Esophagus (tissue), 2 donors: ENCODE results near the gene COL4A2. TPM values are rescaled to one million over a fixed set of nuclear protein-coding genes. Genes with fewer than 3 reads are reported as not detected.

Source experiments
- H3K27ac ChIP-seq, 2 donors: one replicate each; pipeline ENCODE4 v1.5.1; 2013; ENCODE audit warnings: low read depth in 2 of 2, mild to moderate bottlenecking in 2 of 2, inconsistent platforms in 1 of 2, low read length in 1 of 2, moderate library complexity in 1 of 2
- H3K27me3 ChIP-seq, 2 donors: one replicate each; pipeline ENCODE4 v1.6.1; 2013; ENCODE audit warnings: low read length in 2 of 2, control low read depth in 1 of 2, mild to moderate bottlenecking in 1 of 2; ENCODE audit not compliant: insufficient read depth in 2 of 2, control insufficient read depth in 1 of 2
- H3K36me3 ChIP-seq, 2 donors: one replicate each; pipeline ENCODE4 v1.6.1; 2013; ENCODE audit warnings: low read length in 1 of 2; ENCODE audit not compliant: control insufficient read depth in 2 of 2, insufficient read depth in 2 of 2
- H3K4me1 ChIP-seq, 2 donors: one replicate each; pipeline ENCODE4 v1.6.1; 2013; ENCODE audit warnings: low read length in 1 of 2; ENCODE audit not compliant: control insufficient read depth in 2 of 2, insufficient read depth in 2 of 2
- H3K4me3 ChIP-seq, 2 donors: one replicate each; pipeline ENCODE4 v1.5.1; 2013; ENCODE audit warnings: low read length in 2 of 2, mild to moderate bottlenecking in 2 of 2, low read depth in 1 of 2, moderate library complexity in 1 of 2
- H3K9me3 ChIP-seq, 2 donors: one replicate each; pipeline ENCODE4 v1.6.1; 2013; ENCODE audit warnings: mild to moderate bottlenecking in 2 of 2, low read depth in 1 of 2, low read length in 1 of 2, moderate library complexity in 1 of 2; ENCODE audit not compliant: control insufficient read depth in 2 of 2, insufficient read depth in 1 of 2
- WGBS, 2 donors: extraction: QIAGEN DNeasy Blood & Tissue Kit; methylation state at CpG; one replicate each; pipeline ENCODE4 v1.1.7; 2013; 5-methylcytosine and 5-hydroxymethylcytosine counted together
- polyA plus RNA-seq, 2 donors: library from polyadenylated mRNA; stranded (reverse); fragments of 200-250 nt; gene quantifications; one replicate each; pipeline ENCODE4 v1.2.3, GENCODE V29; 2013
- donor health status: healthy with polysubstance abuse.
- donor health status: Bipolar disorder and iron deficiency.

COL4A2 gene
- polyA plus RNA-seq, 2 donors = 25.3 to 39.2 TPM

DNA sequence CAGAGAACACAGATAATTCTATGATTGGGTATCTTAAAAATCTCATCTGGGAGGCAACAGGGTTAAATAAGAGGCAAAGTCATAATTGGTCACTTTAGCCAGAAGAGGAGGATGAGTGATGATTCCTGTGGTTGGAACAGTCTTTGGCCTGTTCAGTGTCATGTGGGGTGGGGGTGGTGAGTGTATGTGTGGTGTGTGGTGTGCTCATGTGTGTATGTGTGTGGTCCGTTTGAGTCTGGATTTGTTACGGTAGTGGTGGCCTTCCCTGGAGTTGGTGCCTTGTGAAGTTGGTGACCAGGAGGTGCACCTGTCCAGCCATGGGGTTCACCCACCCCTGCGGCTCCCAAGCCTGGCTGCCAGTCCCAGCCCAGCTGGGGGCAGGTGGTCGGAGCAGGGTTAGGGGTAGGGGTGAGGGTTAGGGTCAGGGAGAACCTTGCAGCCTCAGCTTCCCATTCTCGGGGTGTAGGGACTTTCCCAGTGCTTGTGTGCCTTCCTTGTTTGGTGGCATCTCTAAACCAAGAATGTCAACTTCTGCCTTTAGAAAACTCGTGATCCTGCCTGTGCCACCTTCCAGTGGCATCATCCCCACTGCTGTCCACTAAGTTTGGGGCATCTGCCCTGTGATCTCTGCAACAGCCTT, 156.9 kb downstream of the COL4A2 start:
- Histone ChIP-seq H3K4me1 (no peaks in the 10 kb centered on the region), H3K36me3 (peaks cover 0 to 3% of the 10 kb centered on the region in 2 donors), H3K27me3 (no peaks in the 10 kb centered on the region), H3K9me3 (no peaks in the 10 kb centered on the region), H3K27ac (no peak overlapping the region), H3K4me3 (no peak overlapping the region)
- 77 to 78% methylated on average over 6 of the region's 6 CpGs for WGBS, 2 donors

DNA sequence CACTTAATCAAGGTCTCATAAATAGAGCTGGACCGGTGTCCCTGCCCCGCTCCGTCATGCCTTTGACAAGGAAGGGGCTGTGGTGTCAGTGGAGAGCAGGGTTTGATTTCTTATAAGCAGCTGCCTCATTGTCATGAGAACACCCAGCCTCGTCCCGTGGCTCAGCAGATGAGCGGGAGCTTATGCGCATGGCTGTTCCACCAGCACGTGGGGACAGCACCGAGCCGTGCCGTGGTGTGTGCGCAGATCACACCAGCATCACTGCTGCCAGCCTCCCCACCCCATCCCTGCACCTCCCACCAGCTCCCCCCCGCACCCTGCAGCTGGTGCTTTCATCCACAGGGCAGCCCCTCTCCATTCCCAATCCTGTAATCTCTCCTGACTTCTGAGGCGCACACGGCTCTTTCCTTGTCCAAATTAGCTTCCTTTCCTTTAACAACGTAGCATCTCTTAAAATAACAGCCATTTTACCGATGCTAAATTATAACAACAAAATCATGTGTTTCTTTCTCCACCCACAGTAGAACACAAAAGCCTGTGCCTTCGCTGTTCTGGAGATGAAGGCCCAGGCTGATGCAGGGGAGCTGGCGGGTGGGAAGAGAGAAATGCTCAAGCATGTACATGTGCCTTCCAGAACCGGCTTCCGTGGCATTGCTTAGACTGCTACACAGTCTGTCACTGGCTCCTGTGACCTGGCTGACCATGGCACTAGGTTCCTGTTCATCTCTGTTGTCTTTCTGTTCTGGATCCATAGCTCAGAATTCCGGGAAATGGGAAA, 157.7 kb downstream of the COL4A2 start:
- H3K27me3 ChIP-seq = no peaks in the 10 kb centered on the region
- no peaks in the 10 kb centered on the region for H3K4me1 ChIP-seq
- no peaks in the 10 kb centered on the region for H3K36me3 ChIP-seq
- 85 to 89% methylated on average over 22 of the region's 22 CpGs for WGBS, 2 donors
- no peak overlapping the region for H3K27ac ChIP-seq
- no peaks in the 10 kb centered on the region for H3K9me3 ChIP-seq
- H3K4me3 ChIP-seq = no peak overlapping the region

DNA sequence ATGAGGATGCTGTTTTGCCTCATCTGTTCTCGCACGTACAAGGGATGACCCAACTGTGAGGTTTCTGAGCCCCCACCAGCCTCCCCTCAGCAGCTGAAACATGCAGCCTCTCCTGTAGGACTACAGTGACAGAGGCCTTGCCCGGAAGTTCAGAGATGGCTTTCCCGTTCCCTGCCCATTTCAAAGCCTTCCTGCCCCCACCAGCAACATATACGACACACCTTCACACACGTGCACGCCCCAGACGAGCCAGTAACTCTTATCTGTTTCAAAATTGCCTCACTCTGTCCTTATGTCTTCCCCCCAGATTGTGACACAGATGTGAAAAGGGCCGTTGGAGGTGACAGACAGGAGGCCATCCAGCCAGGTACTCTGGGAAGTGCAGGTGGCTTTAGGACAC, 158.6 kb downstream of the COL4A2 start:
- H3K36me3 ChIP-seq = peaks cover 0 to 2% of the 10 kb centered on the region in 2 donors
- WGBS, 2 donors = 78 to 84% methylated on average over 9 of the region's 9 CpGs
- H3K27ac ChIP-seq = no peak overlapping the region
- no peak overlapping the region for H3K4me3 ChIP-seq
- H3K27me3 ChIP-seq = no peaks in the 10 kb centered on the region
- H3K4me1 ChIP-seq = no peaks in the 10 kb centered on the region
- no peaks in the 10 kb centered on the region for H3K9me3 ChIP-seq

DNA sequence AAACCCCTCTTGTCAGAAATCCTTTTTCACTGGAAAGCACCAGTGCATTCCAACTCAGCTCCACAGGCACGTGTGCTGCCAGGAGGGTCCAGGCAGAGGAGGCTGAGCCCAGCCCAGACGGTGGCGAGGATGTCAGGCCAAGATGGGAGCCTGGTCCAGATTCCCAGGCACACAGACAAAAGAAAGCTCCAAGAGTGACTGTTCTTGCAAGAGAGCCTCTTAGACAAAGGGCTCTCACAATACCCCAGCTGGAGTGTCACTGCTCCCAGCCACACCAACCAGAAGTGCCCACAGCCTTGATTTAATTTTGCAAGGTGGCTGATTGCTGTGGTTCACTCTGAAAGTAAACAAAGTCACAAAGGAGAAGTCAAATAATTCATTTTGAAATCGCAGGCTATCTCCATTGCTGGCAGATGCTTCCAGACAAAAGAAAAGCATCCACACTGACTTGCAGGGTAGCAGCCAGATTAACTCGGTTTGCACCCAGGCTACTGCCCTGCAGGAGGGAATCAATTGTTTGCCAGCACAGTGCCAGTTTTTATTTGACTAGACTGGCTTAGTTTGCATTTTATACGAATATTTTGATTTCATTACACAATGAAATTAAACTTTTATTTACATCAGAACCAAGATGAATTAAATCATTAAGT, 159.3 kb downstream of the COL4A2 start:
- WGBS, 2 donors = 55 to 63% methylated on average over 6 of the region's 6 CpGs
- Histone ChIP-seq H3K4me3 (no peak overlapping the region), H3K4me1 (no peaks in the 10 kb centered on the region), H3K27ac (no peak overlapping the region), H3K36me3 (peaks cover 0 to 2% of the 10 kb centered on the region in 2 donors), H3K9me3 (no peaks in the 10 kb centered on the region), H3K27me3 (no peaks in the 10 kb centered on the region)

DNA sequence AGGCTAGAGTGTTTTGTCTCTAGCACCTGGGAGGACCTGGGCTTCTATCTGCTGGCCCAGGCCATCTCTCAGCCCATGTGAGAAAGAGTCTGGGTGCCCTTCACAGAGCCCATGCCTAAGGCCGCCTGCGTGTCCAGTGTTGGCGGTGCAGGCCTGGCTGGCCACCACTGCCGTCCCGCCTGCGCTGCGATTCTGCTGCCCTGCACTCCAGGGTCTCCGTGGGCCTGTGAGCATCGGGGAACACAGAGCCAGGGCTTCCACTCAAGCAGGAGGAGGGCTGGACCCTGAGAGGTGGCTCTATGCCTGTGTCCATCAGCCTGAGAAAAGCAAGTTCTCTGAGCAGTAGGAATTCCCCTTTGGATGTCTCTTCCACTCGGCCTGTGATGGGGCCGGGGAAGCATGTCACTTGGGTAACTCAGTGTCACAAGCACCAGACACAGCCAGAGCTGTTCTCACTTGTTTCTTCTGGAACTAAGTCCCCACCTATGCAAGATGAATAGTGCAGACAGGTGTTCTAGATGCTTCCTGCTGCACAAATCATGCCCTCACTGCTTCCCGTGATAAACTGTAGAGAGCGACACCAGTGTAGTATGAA, 160.5 kb downstream of the COL4A2 start:
- WGBS, 2 donors = 93 to 94% methylated on average over 13 of the region's 13 CpGs
- Histone ChIP-seq H3K27ac (no peak overlapping the region), H3K36me3 (peaks cover 0 to 2% of the 10 kb centered on the region in 2 donors), H3K9me3 (no peaks in the 10 kb centered on the region), H3K27me3 (no peaks in the 10 kb centered on the region), H3K4me1 (no peaks in the 10 kb centered on the region), H3K4me3 (no peak overlapping the region)

DNA sequence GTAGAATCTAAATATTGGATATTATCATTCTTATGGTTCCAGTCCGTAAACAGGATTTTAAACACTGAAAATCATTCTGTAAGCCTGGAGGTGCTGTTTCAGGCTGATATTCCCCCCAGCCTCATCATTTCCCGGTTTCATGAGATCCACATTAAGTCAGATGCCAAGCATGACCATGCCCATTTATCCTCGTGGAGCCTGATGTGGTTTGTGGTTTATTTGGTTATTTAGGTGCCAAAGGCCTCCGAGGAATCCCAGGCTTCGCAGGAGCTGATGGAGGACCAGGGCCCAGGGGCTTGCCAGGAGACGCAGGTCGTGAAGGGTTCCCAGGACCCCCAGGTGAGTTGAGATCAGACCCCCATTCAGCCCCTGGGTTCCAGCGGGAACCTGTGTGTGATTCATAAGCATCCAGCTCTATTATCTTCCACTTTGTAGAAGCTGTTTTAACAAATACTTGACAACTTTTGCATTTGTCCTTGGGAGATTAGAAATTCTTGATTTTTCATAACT, 162.0 kb downstream of the COL4A2 start:
- H3K27me3 ChIP-seq = no peaks in the 10 kb centered on the region
- no peaks in the 10 kb centered on the region for H3K4me1 ChIP-seq
- H3K27ac ChIP-seq = no peak overlapping the region
- H3K36me3 ChIP-seq = peaks cover 0 to 5% of the 10 kb centered on the region in 2 donors
- 81 to 87% methylated on average over 8 of the region's 8 CpGs for WGBS, 2 donors
- no peaks in the 10 kb centered on the region for H3K9me3 ChIP-seq
- no peak overlapping the region for H3K4me3 ChIP-seq

DNA sequence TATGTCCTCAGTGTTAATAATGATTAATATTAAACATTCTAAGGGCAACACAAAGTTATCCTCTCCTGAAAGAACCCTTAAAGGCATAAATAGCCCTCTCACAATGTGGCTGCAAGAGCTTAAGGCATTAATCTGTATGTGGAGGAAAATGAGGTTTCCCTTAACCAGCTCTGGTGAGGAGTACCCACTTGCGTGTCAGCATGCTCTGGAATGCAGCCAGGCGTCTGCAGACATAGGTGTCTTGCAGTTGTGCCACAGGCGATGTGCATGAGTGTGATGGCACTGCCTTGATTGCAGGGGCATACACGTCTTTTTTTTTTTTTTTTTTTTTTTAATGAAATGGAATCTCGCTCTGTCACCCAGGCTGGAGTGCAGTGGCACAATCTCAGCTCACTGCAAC, 162.5 kb downstream of the COL4A2 start:
- no peaks in the 10 kb centered on the region for H3K27me3 ChIP-seq
- H3K4me3 ChIP-seq = no peak overlapping the region
- H3K27ac ChIP-seq = no peak overlapping the region
- no peaks in the 10 kb centered on the region for H3K4me1 ChIP-seq
- WGBS, 2 donors = 67 to 72% methylated on average over 5 of the region's 5 CpGs
- peaks cover 0 to 5% of the 10 kb centered on the region in 2 donors for H3K36me3 ChIP-seq
- peaks cover 0 to 1% of the 10 kb centered on the region in 2 donors for H3K9me3 ChIP-seq

DNA sequence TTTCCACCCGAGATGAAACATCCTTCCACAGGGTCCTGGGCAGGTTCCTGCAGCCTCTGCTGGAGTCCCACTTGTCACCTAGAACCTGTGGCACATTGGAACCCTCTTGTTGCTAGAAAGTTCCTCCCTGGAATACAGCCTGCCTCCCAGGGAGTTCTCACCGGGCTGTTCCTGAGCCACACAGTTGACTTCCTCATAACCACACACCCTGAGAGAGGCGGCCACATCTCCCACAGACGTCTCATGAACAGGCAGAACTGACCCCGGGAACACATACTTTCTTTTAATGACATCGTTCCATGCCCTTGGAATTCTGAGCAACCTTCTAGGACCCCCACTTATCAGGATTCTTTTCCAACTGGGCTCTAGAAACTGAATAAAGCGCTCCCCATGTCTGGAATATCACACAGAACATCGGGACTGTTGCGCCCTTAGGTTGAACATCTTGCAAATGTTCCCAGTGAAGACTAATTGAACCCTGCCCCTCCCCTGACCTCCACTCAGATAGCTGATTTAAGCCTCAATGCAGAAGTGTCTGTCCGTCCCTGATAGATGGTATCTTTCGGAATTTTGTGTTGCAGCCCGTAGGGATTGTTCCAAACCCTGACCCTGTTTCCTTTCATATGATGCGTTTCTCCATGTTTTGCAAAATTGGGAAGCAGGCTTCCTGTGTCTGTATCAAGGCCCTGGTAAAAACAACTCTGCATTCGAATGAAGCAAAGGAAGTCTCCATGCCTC, 163.4 kb downstream of the COL4A2 start:
- H3K27me3 ChIP-seq = no peaks in the 10 kb centered on the region
- peaks cover 0 to 7% of the 10 kb centered on the region in 2 donors for H3K36me3 ChIP-seq
- H3K27ac ChIP-seq = no peak overlapping the region
- H3K4me3 ChIP-seq = no peak overlapping the region
- H3K4me1 ChIP-seq = peaks cover 0 to 2% of the 10 kb centered on the region in 2 donors
- peaks cover 0 to 3% of the 10 kb centered on the region in 2 donors for H3K9me3 ChIP-seq
- WGBS, 2 donors = 76 to 80% methylated on average over 14 of the region's 14 CpGs
